Body of pancreas (tissue), 4 donors: Measurements from ENCODE around the gene ACER1.

ENCODE experiments used
- POLR2A ChIP-seq, 3 donors: fragments of 450-650 bp; IDR thresholded peaks; one replicate each; pipeline ENCODE4 v1.6.1; 2016; ENCODE audit warnings: antibody characterized with exemption in 3 of 3, mild to moderate bottlenecking in 2 of 3
- TF ChIP-seq, protein P1 (sequence below), 7 experiments: fragments of 450-650 bp in 4 of 7; fragments of 200-600 bp in 3 of 7; sonication (generic) in 3 of 7; IDR thresholded peaks; one replicate each; pipeline ENCODE4 v1.5.1; 2016 to 2019; ENCODE audit warnings: antibody characterized with exemption in 7 of 7

DNA sequence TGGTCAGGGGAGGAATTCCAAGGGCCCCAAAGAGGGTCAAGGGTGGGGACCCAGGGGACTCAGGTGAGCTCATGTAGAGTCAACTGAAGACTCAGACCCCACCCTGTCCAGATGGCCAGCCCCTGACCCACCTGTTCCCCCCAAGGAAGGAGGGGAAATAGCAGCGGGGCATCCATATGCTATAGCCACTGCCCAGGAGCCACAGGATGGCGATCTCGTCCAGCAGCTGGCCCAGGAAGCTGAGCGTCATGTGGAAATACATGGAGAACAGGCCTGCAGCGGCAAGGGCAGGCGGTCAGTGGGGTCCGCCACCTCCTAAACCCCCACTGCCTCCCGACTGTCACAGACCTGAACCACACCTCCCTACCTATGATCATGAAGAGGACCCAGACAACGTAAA, 21.4 kb downstream of the ACER1 start:
- no peak for TF ChIP-seq POLR2A (IDR thresholded peaks at IDR 0.05)
- TF ChIP-seq, protein P1, sequence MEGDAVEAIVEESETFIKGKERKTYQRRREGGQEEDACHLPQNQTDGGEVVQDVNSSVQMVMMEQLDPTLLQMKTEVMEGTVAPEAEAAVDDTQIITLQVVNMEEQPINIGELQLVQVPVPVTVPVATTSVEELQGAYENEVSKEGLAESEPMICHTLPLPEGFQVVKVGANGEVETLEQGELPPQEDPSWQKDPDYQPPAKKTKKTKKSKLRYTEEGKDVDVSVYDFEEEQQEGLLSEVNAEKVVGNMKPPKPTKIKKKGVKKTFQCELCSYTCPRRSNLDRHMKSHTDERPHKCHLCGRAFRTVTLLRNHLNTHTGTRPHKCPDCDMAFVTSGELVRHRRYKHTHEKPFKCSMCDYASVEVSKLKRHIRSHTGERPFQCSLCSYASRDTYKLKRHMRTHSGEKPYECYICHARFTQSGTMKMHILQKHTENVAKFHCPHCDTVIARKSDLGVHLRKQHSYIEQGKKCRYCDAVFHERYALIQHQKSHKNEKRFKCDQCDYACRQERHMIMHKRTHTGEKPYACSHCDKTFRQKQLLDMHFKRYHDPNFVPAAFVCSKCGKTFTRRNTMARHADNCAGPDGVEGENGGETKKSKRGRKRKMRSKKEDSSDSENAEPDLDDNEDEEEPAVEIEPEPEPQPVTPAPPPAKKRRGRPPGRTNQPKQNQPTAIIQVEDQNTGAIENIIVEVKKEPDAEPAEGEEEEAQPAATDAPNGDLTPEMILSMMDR (IDR thresholded peaks at IDR 0.05), result no peak
